Neural cell (in vitro differentiated cells): ENCODE measurements around the gene NLN. TPM values are rescaled to one million over a fixed set of nuclear protein-coding genes. Genes with fewer than 3 reads are reported as not detected.

Experiments used
- H2AFZ ChIP-seq: fragments of 200-600, 300-800 bp; sonication (generic), shearing (Covaris generic); 2 replicates; pipeline ENCODE4 v1.6.0; 2014; ENCODE audit warnings: low read depth, mild to moderate bottlenecking, antibody characterized with exemption, low read length, moderate library complexity
- H3F3A ChIP-seq: fragments of 200-600 bp; shearing (Covaris generic); 2 replicates; pipeline ENCODE4 v1.6.1; 2016; ENCODE audit warnings: mild to moderate bottlenecking, moderate library complexity, mixed read lengths, antibody characterized with exemption, low read length; ENCODE audit not compliant: insufficient read depth, poor library complexity, severe bottlenecking
- H3K27ac ChIP-seq: fragments of 200-600, 300-800 bp; sonication (generic), shearing (Covaris generic); 2 replicates; pipeline ENCODE4 v1.5.1; 2014; ENCODE audit warnings: mild to moderate bottlenecking, low read length, moderate library complexity
- H3K27me3 ChIP-seq: fragments of 300-800, 200-600 bp; sonication (generic), shearing (Covaris generic); 2 replicates; pipeline ENCODE4 v1.6.0; 2014; ENCODE audit warnings: mild to moderate bottlenecking, low read depth, low read length, moderate library complexity; ENCODE audit not compliant: insufficient read depth
- H3K36me3 ChIP-seq: fragments of 300-800, 200-600 bp; sonication (generic), shearing (Covaris generic); 2 replicates; pipeline ENCODE4 v1.5.1; 2014; ENCODE audit warnings: mild to moderate bottlenecking, antibody characterized with exemption, low read length, moderate library complexity; ENCODE audit not compliant: insufficient read depth
- H3K4me2 ChIP-seq: fragments of 300-800, 200-600 bp; sonication (generic), shearing (Covaris generic); 2 replicates; pipeline ENCODE4 v1.6.0; 2014; ENCODE audit warnings: mild to moderate bottlenecking, low read length
- H3K4me3 ChIP-seq: fragments of 300-800, 200-600 bp; sonication (generic), shearing (Covaris generic); 2 replicates; pipeline ENCODE4 v1.5.1; 2014; ENCODE audit warnings: mild to moderate bottlenecking, low read length, moderate library complexity
- H3K79me2 ChIP-seq: fragments of 200-600 bp; shearing (Covaris generic); replicated peaks from 2 replicates; pipeline ENCODE4 v1.6.0; 2014; ENCODE audit warnings: mild to moderate bottlenecking, low read length, moderate library complexity; ENCODE audit not compliant: insufficient read depth
- H3K9ac ChIP-seq: fragments of 300-800, 200-600 bp; sonication (generic), shearing (Covaris generic); 2 replicates; pipeline ENCODE4 v1.6.1; 2016; ENCODE audit warnings: mild to moderate bottlenecking, low read length, mixed read lengths
- H3K9me2 ChIP-seq: fragments of 200-600 bp; shearing (Covaris generic); 2 replicates; pipeline ENCODE4 v1.6.1; 2016; ENCODE audit warnings: mild to moderate bottlenecking, low read length, mixed read lengths; ENCODE audit not compliant: insufficient read depth
- H3K9me3 ChIP-seq: fragments of 200-600, 300-800 bp; sonication (generic), shearing (Covaris generic); 2 replicates; pipeline ENCODE4 v1.6.1; 2016; ENCODE audit warnings: mild to moderate bottlenecking, mixed run types, low read length, moderate library complexity, mixed read lengths
- H4K20me1 ChIP-seq: fragments of 200-600 bp; shearing (Covaris generic); 2 replicates; pipeline ENCODE4 v1.6.1; 2016; ENCODE audit warnings: mild to moderate bottlenecking, mixed run types; ENCODE audit not compliant: insufficient read depth
- EP300 ChIP-seq: fragments of 450-650 bp; conservative IDR thresholded peaks from 2 replicates; pipeline ENCODE4 v1.6.1; 2014; ENCODE audit warnings: antibody characterized with exemption, mild to moderate bottlenecking, moderate library complexity; ENCODE audit not compliant: poor library complexity, severe bottlenecking
- EZH2 ChIP-seq: fragments of 200-600, 300-800 bp; shearing (Covaris generic), sonication (generic); IDR thresholded peaks from 2 replicates; pipeline ENCODE4 v1.6.1; 2014; ENCODE audit warnings: antibody characterized with exemption, low read length, borderline replicate concordance, mild to moderate bottlenecking; ENCODE audit not compliant: insufficient read depth, poor library complexity, severe bottlenecking
- MXI1 ChIP-seq: fragments of 450-650 bp; conservative IDR thresholded peaks from 2 replicates; pipeline ENCODE4 v1.6.1; 2014; ENCODE audit warnings: antibody characterized with exemption, mild to moderate bottlenecking; ENCODE audit not compliant: poor library complexity, severe bottlenecking
- POLR2AphosphoS5 ChIP-seq: IDR thresholded peaks from 2 replicates; pipeline ENCODE4 v1.6.1; 2012
- RAD21 ChIP-seq: fragments of 450-650 bp; conservative IDR thresholded peaks from 2 replicates; pipeline ENCODE4 v1.6.1; 2014; ENCODE audit warnings: antibody characterized with exemption, mild to moderate bottlenecking, moderate library complexity
- SMC3 ChIP-seq: fragments of 450-650 bp; conservative IDR thresholded peaks from 2 replicates; pipeline ENCODE4 v1.6.1; 2014; ENCODE audit warnings: antibody characterized with exemption, mild to moderate bottlenecking, moderate library complexity; ENCODE audit not compliant: poor library complexity
- TAF1 ChIP-seq: IDR thresholded peaks from 2 replicates; pipeline ENCODE4 v1.6.1; 2012; ENCODE audit warnings: low read depth
- polyA plus RNA-seq: library from polyadenylated mRNA; depleted of rRNA; stranded (reverse); fragments of >200 nt; gene quantifications from 2 replicates; pipeline ENCODE4 v1.2.3, GENCODE V29; 2014
- TF ChIP-seq, protein P1 (sequence below): fragments of 450-650 bp; IDR thresholded peaks from 2 replicates; pipeline ENCODE4 v1.5.1; 2014; ENCODE audit warnings: antibody characterized with exemption, mild to moderate bottlenecking, moderate library complexity; ENCODE audit not compliant: poor library complexity, severe bottlenecking
- TF ChIP-seq, protein P2 (sequence below): IDR thresholded peaks from 2 replicates; pipeline ENCODE4 v1.6.1; 2012; ENCODE audit warnings: borderline replicate concordance

The NLN gene
- polyA plus RNA-seq, 1 donor from 2014 or later, result 18.7 TPM

DNA sequence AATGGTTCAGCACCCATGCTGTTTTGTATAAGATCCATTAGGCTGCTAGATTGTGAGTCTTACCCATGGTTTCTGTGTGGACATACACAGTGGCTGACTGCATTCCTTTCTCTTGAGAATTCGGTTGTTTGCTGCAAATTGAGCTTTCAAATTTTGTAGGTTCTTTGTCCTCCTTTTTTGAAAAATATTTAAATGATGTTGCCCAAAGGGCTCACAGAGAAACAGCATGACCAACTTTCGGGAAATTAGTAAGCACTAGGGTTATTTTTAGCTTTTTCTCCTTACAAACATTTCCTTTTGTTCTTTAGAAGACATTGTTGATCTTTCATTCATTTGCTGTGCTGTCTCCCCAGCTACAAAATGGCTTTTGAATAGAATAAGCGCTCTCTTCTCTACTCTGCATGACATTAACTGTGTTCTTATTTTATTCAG is 79.4 kb downstream of the NLN start:
- Histone ChIP-seq H3K79me2 (no peaks in the 10 kb centered on the region), H3F3A (no peaks in the 10 kb centered on the region), H3K4me3 (no peak overlapping the region), H3K27me3 (no peaks in the 10 kb centered on the region), H3K9me2 (no peaks in the 10 kb centered on the region), H3K27ac (no peak overlapping the region), H3K36me3 (peaks cover 14% of the 10 kb centered on the region), H3K9me3 (peaks cover 3% of the 10 kb centered on the region), H3K4me2 (no peak overlapping the region), H2AFZ (no peak overlapping the region), H4K20me1 (no peaks in the 10 kb centered on the region), H3K9ac (no peak overlapping the region)
- TF ChIP-seq POLR2AphosphoS5, result no peak

DNA sequence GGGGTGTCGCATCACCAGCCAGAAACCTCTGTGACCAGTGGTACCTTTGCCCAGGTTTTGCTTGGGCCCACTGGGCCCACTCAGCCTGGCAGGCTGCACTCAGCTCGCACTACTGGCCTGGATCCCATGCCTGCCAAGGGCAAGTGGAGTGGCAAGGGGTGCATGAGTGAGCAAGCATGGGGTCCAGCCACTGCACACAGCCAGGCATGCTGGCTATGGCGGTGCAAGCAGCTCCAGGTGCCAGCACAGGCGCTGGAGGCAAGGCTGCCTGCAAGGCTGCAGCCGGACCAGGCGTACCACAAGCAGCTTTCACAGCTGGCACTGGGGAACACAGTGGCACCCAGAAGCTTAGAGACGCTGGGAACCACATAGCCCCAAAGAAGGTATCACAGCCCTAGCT is 80.1 kb downstream of the NLN start:
- no peak for TF ChIP-seq TAF1
- TF ChIP-seq EP300, result no peak
- no peak for TF ChIP-seq RAD21
- TF ChIP-seq SMC3, result no peak
- TF ChIP-seq EZH2, result no peak
- TF ChIP-seq POLR2AphosphoS5, result no peak
- no peak for TF ChIP-seq MXI1
- H3F3A ChIP-seq, result no peaks in the 10 kb centered on the region
- no peak overlapping the region for H2AFZ ChIP-seq
- H3K9me3 ChIP-seq, result peaks cover 3% of the 10 kb centered on the region
- no peak overlapping the region for H3K27ac ChIP-seq
- no peak overlapping the region for H3K9ac ChIP-seq
- H3K79me2 ChIP-seq, result no peaks in the 10 kb centered on the region
- H3K27me3 ChIP-seq, result no peaks in the 10 kb centered on the region
- no peaks in the 10 kb centered on the region for H4K20me1 ChIP-seq
- peaks cover 14% of the 10 kb centered on the region for H3K36me3 ChIP-seq
- H3K9me2 ChIP-seq, result no peaks in the 10 kb centered on the region
- no peak overlapping the region for H3K4me2 ChIP-seq
- no peak overlapping the region for H3K4me3 ChIP-seq

DNA sequence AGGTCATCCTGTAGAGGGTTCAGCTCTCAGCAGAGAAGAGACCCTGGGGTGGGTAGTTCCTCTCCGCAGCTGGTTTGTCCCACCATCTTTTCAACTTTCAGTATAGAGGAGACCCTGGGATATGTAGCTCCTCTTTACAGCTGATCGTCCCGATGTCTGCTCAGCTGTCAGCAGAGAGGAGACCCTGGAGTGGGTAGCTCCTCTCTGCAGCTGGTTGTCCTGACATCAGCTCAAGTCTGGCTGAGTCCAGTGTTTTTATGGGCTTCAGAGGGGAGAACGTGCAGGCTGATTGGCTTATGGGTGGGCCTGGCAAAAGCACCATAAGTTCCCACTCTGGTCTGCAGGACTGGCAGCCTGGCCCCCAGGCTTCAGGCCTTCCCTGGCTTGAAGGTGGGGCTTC is 80.8 kb downstream of the NLN start:
- peaks cover 14% of the 10 kb centered on the region for H3K36me3 ChIP-seq

More for the DNA sequence above, 80.8 kb downstream of the NLN start:
- Histone ChIP-seq H3K4me3 (no peak overlapping the region), H3K79me2 (no peaks in the 10 kb centered on the region), H3K9me3 (peaks cover 3% of the 10 kb centered on the region), H3K27me3 (no peaks in the 10 kb centered on the region), H2AFZ (no peak overlapping the region), H4K20me1 (no peaks in the 10 kb centered on the region), H3K27ac (no peak overlapping the region), H3K9me2 (no peaks in the 10 kb centered on the region), H3K4me2 (no peak overlapping the region), H3K9ac (no peak overlapping the region), H3F3A (no peaks in the 10 kb centered on the region)
- TF ChIP-seq POLR2AphosphoS5 (no peak), EZH2 (no peak), MXI1 (no peak), EP300 (no peak), SMC3 (no peak), RAD21 (no peak), TAF1 (no peak)
- TF ChIP-seq, protein P1, sequence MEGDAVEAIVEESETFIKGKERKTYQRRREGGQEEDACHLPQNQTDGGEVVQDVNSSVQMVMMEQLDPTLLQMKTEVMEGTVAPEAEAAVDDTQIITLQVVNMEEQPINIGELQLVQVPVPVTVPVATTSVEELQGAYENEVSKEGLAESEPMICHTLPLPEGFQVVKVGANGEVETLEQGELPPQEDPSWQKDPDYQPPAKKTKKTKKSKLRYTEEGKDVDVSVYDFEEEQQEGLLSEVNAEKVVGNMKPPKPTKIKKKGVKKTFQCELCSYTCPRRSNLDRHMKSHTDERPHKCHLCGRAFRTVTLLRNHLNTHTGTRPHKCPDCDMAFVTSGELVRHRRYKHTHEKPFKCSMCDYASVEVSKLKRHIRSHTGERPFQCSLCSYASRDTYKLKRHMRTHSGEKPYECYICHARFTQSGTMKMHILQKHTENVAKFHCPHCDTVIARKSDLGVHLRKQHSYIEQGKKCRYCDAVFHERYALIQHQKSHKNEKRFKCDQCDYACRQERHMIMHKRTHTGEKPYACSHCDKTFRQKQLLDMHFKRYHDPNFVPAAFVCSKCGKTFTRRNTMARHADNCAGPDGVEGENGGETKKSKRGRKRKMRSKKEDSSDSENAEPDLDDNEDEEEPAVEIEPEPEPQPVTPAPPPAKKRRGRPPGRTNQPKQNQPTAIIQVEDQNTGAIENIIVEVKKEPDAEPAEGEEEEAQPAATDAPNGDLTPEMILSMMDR, result no peak
- TF ChIP-seq, protein P2, sequence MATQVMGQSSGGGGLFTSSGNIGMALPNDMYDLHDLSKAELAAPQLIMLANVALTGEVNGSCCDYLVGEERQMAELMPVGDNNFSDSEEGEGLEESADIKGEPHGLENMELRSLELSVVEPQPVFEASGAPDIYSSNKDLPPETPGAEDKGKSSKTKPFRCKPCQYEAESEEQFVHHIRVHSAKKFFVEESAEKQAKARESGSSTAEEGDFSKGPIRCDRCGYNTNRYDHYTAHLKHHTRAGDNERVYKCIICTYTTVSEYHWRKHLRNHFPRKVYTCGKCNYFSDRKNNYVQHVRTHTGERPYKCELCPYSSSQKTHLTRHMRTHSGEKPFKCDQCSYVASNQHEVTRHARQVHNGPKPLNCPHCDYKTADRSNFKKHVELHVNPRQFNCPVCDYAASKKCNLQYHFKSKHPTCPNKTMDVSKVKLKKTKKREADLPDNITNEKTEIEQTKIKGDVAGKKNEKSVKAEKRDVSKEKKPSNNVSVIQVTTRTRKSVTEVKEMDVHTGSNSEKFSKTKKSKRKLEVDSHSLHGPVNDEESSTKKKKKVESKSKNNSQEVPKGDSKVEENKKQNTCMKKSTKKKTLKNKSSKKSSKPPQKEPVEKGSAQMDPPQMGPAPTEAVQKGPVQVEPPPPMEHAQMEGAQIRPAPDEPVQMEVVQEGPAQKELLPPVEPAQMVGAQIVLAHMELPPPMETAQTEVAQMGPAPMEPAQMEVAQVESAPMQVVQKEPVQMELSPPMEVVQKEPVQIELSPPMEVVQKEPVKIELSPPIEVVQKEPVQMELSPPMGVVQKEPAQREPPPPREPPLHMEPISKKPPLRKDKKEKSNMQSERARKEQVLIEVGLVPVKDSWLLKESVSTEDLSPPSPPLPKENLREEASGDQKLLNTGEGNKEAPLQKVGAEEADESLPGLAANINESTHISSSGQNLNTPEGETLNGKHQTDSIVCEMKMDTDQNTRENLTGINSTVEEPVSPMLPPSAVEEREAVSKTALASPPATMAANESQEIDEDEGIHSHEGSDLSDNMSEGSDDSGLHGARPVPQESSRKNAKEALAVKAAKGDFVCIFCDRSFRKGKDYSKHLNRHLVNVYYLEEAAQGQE, result no peak
